ENCODE results near the gene ANGPT4.
A peak's percentile ranks its signal among the peaks of the same experiment; 100 is the strongest.

Gene ANGPT4

DNA sequence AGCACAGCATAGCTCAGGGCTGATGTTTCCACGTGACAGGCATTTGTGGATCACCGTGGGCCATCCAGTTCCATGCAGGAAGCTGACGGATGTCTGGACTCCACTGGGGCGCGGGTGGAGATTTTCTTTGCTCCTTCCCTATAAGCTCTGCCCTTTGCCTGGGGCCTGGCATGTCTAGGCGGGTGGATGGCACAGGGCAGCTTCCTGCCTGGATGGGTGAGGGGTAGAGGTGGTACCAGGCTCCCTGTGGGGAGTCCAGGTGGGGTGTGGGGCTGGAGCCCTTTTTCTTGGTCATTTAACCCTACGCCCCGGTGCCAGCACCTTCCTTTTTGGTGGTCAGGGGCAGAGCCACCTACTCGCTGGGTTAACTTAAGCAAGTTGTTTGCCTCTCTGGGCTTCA lies 72.2 kb downstream of the ANGPT4 start:
- no peak for TF ChIP-seq ZNF274 (IDR thresholded peaks at IDR 0.05; ENCODE audit: low read depth, low read length)
- H3K4me3 ChIP-seq (ENCODE audit: low read length), result no peak overlapping the region

DNA sequence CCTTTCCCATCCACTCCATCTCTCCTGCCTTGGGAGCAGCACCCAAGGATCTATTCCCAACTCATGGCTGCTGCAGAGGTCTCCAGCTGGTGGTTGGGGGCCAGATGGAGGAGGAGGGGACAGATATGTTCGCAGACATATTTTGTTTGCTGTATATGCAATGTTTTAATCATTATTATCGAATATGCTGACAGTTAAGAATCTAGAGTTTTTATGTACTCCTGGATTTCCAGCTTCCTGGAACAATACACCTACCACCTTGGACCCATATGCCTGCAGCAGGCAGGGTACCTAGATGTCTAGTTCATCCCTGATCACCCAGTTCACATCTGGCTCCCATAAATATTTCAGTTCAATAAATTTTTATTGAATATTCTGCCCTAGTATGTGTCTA lies 73.6 kb downstream of the ANGPT4 start:
- H3K4me3 ChIP-seq (ENCODE audit: low read length), result no peak overlapping the region
- no peak for TF ChIP-seq ZNF274 (IDR thresholded peaks at IDR 0.05; ENCODE audit: low read depth, low read length)

DNA sequence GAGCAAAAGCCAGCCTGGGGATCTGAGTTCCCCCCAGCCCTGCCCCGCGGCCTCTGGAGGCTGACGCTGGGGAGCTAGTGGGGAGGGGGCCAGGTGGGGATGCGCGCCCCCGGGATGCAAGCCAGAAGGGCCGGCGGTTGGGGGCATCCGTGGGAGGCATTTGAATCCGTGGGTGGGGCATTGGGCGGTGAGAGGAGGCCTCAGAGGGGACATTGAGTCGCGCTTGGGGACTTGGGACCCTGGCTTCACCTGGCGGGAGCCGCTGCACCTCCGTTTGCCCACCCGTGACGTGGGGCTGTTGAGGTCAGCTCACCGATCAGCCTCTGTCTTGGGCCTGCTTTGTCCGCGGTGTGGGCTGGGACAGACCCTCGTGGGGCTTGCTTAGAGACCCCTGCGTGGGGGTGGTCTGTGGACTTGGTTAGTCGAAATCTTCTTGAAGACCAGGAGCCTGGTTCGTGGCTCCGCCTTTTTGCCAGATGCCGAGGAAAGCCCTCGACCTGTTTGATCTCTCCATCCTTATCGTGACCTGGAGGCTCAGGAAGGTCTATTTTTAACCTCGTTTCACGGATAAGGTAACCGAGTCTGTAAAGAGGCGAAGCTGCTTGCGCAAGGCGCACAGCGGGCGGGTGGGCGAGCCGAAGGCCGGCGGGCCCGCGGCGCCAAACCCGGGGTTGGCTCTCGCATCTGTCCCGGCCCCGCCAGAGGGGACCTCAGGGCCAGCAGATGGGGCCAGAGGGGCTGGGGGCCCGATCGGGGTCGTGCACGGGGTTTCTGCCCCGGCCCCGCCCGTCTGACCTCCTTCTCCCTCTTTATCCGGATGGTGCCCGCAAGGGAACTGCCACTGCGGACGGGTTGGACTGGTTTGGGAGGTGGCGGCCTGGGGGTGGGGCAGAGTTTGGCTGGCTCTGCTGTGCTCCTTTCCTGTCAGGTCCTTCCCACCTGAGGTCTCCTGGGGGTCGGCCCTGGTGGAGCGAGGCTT lies 74.3 kb downstream of the ANGPT4 start:
- peak overlapping the region; percentile 36; the same call in 1 of the 2 replicates for H3K4me3 ChIP-seq (ENCODE audit: low read length)
- no peak for TF ChIP-seq ZNF274 (IDR thresholded peaks at IDR 0.05; ENCODE audit: low read depth, low read length)

DNA sequence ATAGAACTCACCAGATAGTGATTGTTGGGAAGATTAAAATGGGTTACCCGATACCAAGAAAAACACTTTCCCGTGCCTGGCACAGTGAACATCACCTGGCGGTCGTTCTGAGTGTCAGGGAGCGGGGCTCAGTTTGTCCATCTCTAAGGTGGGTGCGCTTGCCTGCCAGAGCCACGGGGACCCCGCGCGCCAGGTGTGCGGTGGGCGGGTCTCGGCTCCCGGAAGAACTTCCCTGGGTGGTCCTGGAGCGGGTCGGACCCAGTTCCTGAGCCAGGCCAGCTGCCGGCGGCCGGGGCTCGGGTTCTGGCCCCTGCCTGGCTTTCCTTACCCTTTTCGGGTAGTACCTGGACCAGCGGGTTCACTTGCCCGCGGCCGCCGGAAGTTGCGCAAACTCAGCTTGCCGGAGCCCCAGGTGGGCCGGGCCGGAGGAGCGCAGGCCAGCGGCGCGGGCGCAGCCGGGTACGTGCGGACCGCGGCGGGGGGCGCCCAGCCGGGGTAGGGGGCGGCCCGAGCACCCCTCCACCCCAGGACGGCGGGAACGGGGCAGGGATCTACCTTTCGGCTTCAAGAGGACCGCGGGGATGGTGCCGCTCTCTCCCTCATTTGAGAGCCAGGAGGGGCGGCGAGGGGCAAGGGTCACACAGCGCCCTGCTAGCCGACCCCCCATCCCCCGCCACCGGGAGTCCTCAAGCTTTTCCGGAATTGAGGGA lies 75.1 kb downstream of the ANGPT4 start:
- H3K4me3 ChIP-seq (ENCODE audit: low read length), result peak overlapping the region; percentile 36; the same call in 1 of the 2 replicates
- TF ChIP-seq ZNF274 (IDR thresholded peaks at IDR 0.05; ENCODE audit: low read depth, low read length), result no peak

DNA sequence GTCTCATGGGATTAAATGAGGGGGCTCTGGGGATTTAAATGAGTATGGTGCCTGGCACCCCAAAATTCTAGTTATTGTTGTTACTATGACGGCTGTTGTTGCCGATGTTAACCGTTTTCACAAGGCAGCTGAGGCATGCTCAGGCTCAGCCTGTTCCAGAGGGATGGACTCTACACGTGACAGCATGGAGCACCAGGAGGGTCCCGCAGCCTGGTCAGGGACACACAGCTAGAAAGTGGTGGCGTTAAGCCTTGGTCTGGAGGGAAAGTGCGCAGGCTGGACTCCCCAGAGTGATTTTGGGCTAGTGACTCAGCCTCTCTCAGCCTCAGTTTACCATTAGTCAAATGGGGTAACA lies 75.7 kb downstream of the ANGPT4 start:
- H3K4me3 ChIP-seq (ENCODE audit: low read length), result no peak overlapping the region
- no peak for TF ChIP-seq ZNF274 (IDR thresholded peaks at IDR 0.05; ENCODE audit: low read depth, low read length)

DNA sequence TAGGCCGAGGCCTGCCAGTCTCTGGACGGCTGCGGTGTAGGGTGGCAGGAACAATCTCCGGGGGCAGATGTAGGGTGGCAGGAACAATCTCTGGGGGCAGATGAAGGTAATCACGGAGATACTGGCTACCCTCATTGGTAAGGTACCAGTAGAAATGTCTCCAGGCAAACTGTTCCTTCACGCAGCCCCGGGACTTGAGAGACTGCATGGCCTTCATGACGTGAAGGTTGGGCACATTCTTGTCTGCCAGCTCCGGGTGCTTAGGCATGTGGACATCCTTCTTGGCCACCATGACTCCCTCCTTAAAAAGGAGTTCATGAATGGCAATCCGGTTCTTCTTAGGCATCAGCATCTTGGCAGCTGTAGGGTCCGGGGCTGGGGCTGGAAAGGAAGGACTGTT lies 76.5 kb downstream of the ANGPT4 start:
- TF ChIP-seq ZNF274 (IDR thresholded peaks at IDR 0.05; ENCODE audit: low read depth, low read length), result no peak
- no peak overlapping the region for H3K4me3 ChIP-seq (ENCODE audit: low read length)

DNA sequence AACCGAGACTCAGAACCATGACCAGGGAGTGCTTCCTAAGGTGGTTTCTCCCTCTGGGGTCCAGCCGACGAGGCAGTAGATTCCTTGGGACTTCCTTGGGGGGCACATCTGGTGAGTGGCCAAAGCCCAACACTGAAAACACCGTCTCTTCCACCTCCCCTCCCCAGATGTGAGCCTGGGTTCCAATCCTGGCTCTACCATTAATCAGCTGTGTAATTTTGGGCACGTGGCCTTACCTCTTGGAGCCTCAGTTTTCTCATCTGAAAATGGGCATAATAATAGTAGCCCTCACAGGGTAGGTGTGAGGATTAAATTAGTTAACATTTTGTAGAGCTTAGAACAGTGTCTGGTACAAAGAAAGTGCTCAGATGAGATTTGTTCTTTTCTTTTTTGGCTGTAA lies 77.1 kb downstream of the ANGPT4 start:
- no peak overlapping the region for H3K4me3 ChIP-seq (ENCODE audit: low read length)
- TF ChIP-seq ZNF274 (IDR thresholded peaks at IDR 0.05; ENCODE audit: low read depth, low read length), result no peak

DNA sequence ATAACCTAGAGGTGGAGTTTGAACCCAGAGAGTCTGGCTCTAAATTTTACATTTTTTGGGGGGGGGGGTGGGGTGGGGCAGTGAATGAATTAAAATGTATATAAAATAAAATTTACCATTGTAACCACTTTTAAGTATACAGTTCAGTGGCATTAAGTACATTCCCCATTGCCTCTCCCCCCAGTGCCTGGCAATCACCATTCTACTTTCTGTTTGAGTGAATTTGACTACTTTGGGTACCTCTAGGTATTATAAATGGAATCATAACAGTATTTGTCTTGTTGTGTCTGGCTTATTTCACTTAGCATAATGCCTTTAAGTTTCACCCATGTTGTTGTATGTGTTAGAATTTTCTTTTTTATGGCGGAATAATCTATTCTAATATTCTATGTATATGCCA lies 79.9 kb downstream of the ANGPT4 start:
- H3K4me3 ChIP-seq (ENCODE audit: low read length), result no peak overlapping the region
- TF ChIP-seq ZNF274 (IDR thresholded peaks at IDR 0.05; ENCODE audit: low read depth, low read length), result no peak

DNA sequence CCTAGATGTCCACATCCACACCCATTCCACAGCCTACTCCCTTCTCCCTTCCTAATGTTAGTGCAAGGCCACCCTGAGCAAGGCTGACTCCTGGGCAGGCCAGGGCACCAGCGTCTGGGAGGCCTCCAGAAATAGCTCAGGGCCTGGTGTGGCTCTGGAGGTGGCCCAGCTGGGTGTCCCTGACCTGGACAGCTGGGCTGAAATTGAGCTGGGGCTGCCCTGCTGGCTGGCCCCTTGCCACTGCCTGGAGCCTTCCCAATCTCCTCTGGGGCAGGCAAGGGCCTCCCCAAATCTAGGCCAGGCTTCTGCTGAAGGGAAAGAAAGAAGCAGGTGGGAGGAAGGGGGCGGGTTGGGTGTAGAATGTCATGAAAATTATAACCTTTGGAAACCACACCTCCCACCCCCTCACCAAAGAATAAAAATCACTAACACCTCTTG lies 80.5 kb downstream of the ANGPT4 start:
- TF ChIP-seq ZNF274 (IDR thresholded peaks at IDR 0.05; ENCODE audit: low read depth, low read length), result no peak
- H3K4me3 ChIP-seq (ENCODE audit: low read length), result no peak overlapping the region

DNA sequence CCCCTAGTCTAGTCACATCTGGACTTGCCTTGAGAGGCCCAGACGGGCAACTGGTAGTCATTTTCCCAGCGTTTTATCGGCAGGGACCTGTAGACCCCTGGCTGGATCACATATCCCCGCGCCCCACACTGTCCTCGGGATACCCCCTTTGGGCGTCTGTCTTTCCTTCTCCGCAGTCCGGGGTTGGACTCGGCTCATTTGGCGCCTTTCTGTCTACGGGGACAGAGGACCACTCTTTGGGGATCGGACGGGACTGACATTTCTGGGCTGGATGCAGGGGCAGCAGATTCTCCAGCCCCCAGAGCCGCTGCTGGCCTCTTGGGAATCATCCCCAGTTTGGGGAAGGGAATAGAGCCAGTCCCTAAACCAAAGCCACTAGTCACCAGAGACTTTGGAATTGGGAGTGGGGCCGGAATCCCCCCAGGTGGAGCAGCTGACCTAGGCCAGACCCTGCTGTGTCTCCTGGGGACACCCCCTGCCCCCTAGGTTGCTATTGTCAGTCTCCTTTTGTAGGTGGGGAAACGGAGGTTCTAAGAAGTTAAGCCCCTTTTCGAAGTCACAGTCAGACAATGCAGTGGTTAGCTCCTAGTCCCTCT lies 81.9 kb downstream of the ANGPT4 start:
- H3K4me3 ChIP-seq (ENCODE audit: low read length), result peak overlapping the region; percentile 81
- TF ChIP-seq ZNF274 (IDR thresholded peaks at IDR 0.05; ENCODE audit: low read depth, low read length), result no peak

DNA sequence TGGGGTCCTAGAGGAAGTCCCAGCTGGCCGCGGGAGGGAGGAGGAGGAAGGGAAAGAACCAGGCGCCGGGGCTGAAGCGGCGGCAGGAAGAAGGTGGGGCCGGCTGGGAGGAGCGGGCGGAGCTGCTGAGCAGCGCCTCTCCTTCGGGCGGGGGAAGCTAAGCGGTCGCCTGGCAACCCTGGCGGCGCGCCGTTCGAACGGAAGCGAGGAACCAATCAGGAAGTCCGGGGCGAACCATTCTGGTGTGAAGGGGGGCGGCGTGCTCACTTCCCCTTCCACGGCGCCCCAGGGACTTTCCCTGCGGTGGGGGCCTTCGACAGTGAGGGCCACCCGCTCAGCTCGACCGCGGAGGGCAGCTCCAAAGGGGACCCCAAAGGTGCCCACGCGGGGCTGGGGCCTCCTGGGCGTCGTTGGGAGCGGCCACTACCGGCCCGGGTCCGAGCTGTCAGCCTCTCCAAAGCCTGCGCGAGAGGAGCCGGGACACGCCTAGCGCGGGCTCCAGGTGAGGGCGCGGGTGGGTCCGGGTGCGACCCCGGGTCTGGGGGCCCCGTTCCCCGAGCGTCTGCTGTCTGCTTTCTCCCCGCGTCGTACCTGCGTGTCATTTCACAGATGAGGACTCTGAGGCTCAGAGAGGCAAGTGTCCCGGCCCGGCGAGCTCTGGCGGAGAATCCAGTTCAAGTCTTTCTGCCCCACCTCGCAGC lies 82.5 kb downstream of the ANGPT4 start, which contains the start of gene FAM110A:
Gene FAM110A (plus strand): TSS at position 266 of the 701 bp plus-strand sequence. CDS start 11,090 bp downstream, outside the sequence.
- no peak for TF ChIP-seq ZNF274 (IDR thresholded peaks at IDR 0.05; ENCODE audit: low read depth, low read length)
- peak within 1 kb of the TSS; percentile 81 for H3K4me3 ChIP-seq (ENCODE audit: low read length)

DNA sequence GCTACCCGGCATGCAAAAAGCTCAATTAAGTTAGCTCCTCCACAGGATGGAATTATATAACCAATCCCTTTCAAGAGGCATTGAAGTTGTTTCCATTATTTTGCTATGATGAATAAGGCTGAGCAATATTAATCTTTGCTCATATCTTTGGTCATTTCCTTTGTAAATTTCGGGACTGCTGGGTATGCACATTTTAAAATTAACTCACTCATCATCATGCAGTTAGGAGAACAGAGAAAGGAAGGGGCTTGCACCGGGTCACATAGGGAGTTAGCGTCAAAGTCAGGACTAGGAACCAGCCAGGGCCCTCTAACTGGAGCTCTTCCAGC lies 83.0 kb downstream of the ANGPT4 start:
- peak overlapping the region; percentile 62; the same call in 1 of the 2 replicates for H3K4me3 ChIP-seq (ENCODE audit: low read length)

DNA sequence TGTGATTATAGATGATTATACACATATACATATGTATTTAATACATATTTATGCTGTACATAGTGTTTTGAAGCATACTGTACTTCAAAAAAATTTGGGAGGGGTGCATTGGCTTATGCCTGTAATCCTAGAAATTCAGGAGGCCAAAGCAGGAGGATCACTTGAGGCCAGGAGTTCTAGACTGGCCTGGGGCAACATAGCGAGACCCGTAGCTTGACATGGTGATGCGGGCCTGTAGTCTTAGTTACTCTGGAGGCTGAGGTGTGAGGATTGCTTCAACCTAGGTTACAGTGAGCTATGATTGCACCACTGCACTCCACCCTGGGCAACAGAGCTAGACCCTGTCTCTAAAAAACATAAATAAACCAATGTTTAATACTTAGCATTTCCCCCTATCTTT lies 84.2 kb downstream of the ANGPT4 start:
- no peak overlapping the region for H3K4me3 ChIP-seq (ENCODE audit: low read length)
- no peak for TF ChIP-seq ZNF274 (IDR thresholded peaks at IDR 0.05; ENCODE audit: low read depth, low read length)

More for the DNA sequence above, 83.0 kb downstream of the ANGPT4 start:
- TF ChIP-seq ZNF274 (IDR thresholded peaks at IDR 0.05; ENCODE audit: low read depth, low read length), result no peak

DNA sequence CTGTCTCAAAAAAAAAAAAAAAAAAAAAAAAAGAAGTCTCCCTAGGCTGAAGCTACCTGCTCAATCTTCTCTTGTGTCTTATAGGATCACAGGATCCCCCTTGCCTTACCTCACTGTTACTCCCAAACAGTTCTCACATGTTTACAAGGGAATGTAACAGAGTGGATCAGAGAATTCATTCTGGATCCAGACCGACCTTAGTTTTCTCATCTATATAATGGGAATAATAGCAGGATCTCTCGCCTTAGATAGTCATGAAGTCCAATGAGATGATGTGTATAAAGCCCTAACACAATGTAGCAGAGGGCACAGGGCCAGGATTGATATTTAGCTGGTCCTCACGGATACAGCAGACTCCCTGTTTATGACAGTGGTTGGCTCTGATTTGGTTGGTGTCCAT lies 84.9 kb downstream of the ANGPT4 start:
- H3K4me3 ChIP-seq (ENCODE audit: low read length), result no peak overlapping the region
- TF ChIP-seq ZNF274 (IDR thresholded peaks at IDR 0.05; ENCODE audit: low read depth, low read length), result no peak
